Measurements from ENCODE around the gene JAML. TPM values are rescaled to one million over a fixed set of nuclear protein-coding genes. Genes with fewer than 3 reads are reported as not detected.
A peak's percentile ranks its signal among the peaks of the same experiment; 100 is the strongest.

Gene JAML
- polyA plus RNA-seq, 1 donor (not counting 4 experiments of a cell fraction or from before 2014, with no cell fraction given): 0.01 TPM

- no peak overlapping the region for H3K4me3 ChIP-seq (ENCODE audit: control insufficient read depth in 2 of 3, extremely low read depth in 1 of 3, insufficient read depth in 2 of 3, low read depth in 1 of 3, low read length in 3 of 3)
- H3K4me2 ChIP-seq (ENCODE audit: control insufficient read depth, extremely low read depth, insufficient read depth, low read depth, low read length): peak overlapping the region; percentile 66
- H3K79me2 ChIP-seq (ENCODE audit: control insufficient read depth, insufficient read depth, low read length): no peaks in the 10 kb centered on the region
- dilution Hi-C loops (cut with MboI; ENCODE audit: extremely low pct_ligation_motif_present, low sequenced_read_pairs): no loop called here
- H3K9me1 ChIP-seq (ENCODE audit: control insufficient read depth, extremely low read depth, insufficient read depth, low read length): peaks cover 3% of the 10 kb centered on the region
- H4K20me1 ChIP-seq (ENCODE audit: control insufficient read depth, extremely low read depth, insufficient read depth, low read length): no peaks in the 10 kb centered on the region
- TF ChIP-seq EZH2 (IDR thresholded peaks at IDR 0.05; ENCODE audit: low read length) (no peak), CTCF (optimal IDR thresholded peaks at IDR 0.05 in 1 of 3, IDR thresholded peaks at IDR 0.05 in 1 of 3, conservative IDR thresholded peaks at IDR 0.05 in 1 of 3; ENCODE audit: extremely low read depth in 1 of 3, insufficient read depth in 2 of 3, low read length in 3 of 3) (peak in 2 of 3 experiments; percentile 20 to 23)
- no peaks in the 10 kb centered on the region for H3K9me3 ChIP-seq (ENCODE audit: control insufficient read depth, low read depth, low read length)
- H2AFZ ChIP-seq (ENCODE audit: control insufficient read depth, low read length): peak overlapping the region; percentile 88
- DNase-seq (ENCODE audit: low read depth, low spot score) (no peak), FAIRE-seq (peak; percentile 9)
- H3K27ac ChIP-seq (ENCODE audit: control insufficient read depth, insufficient read depth, low read length): no peak overlapping the region
- no peaks in the 10 kb centered on the region for H3K27me3 ChIP-seq (ENCODE audit: control insufficient read depth, extremely low read depth, insufficient read depth, low read length)
- H3K36me3 ChIP-seq (ENCODE audit: control insufficient read depth in 2 of 2, extremely low read depth in 1 of 2, insufficient read depth in 2 of 2, low read length in 2 of 2): no peaks in the 10 kb centered on the region
- H3K4me1 ChIP-seq (ENCODE audit: control insufficient read depth, extremely low read depth, insufficient read depth, low read length): peaks cover 26% of the 10 kb centered on the region
- H3K9ac ChIP-seq (ENCODE audit: control insufficient read depth, extremely low read depth, insufficient read depth, low read length): peak overlapping the region; percentile 44
Measured at GRCh38 chr11:118180300-118180703, 44.5 kb downstream of the JAML start.

GRCh38 chr11:118176778-118177134 is 48.1 kb downstream of the JAML start:
- TF ChIP-seq EZH2 (IDR thresholded peaks at IDR 0.05; ENCODE audit: low read length): no peak
- no peak for TF ChIP-seq CTCF (optimal IDR thresholded peaks at IDR 0.05 in 1 of 3, IDR thresholded peaks at IDR 0.05 in 1 of 3, conservative IDR thresholded peaks at IDR 0.05 in 1 of 3; ENCODE audit: extremely low read depth in 1 of 3, insufficient read depth in 2 of 3, low read length in 3 of 3)
- Histone ChIP-seq H3K4me1 (ENCODE audit: control insufficient read depth, extremely low read depth, insufficient read depth, low read length) (peaks cover 38% of the 10 kb centered on the region), H3K4me2 (ENCODE audit: control insufficient read depth, extremely low read depth, insufficient read depth, low read depth, low read length) (no peak overlapping the region), H4K20me1 (ENCODE audit: control insufficient read depth, extremely low read depth, insufficient read depth, low read length) (no peaks in the 10 kb centered on the region), H3K27me3 (ENCODE audit: control insufficient read depth, extremely low read depth, insufficient read depth, low read length) (no peaks in the 10 kb centered on the region), H3K79me2 (ENCODE audit: control insufficient read depth, insufficient read depth, low read length) (no peaks in the 10 kb centered on the region), H3K9me1 (ENCODE audit: control insufficient read depth, extremely low read depth, insufficient read depth, low read length) (peaks cover 5% of the 10 kb centered on the region), H3K27ac (ENCODE audit: control insufficient read depth, insufficient read depth, low read length) (no peak overlapping the region), H3K9me3 (ENCODE audit: control insufficient read depth, low read depth, low read length) (no peaks in the 10 kb centered on the region), H3K9ac (ENCODE audit: control insufficient read depth, extremely low read depth, insufficient read depth, low read length) (no peak overlapping the region), H3K36me3 (ENCODE audit: control insufficient read depth in 2 of 2, extremely low read depth in 1 of 2, insufficient read depth in 2 of 2, low read length in 2 of 2) (no peaks in the 10 kb centered on the region), H2AFZ (ENCODE audit: control insufficient read depth, low read length) (no peak overlapping the region), H3K4me3 (ENCODE audit: control insufficient read depth in 2 of 3, extremely low read depth in 1 of 3, insufficient read depth in 2 of 3, low read depth in 1 of 3, low read length in 3 of 3) (no peak overlapping the region)
- FAIRE-seq (no peak), DNase-seq (ENCODE audit: low read depth, low spot score) (no peak)
- dilution Hi-C loops (cut with MboI; ENCODE audit: extremely low pct_ligation_motif_present, low sequenced_read_pairs): no loop called here
